ENCODE data around the gene UNC5C. TPM values are rescaled to one million over a fixed set of nuclear protein-coding genes. Genes with fewer than 3 reads are reported as not detected.

The UNC5C gene
- total RNA-seq, 1 experiment from 2014 or later, result not detected

DNA sequence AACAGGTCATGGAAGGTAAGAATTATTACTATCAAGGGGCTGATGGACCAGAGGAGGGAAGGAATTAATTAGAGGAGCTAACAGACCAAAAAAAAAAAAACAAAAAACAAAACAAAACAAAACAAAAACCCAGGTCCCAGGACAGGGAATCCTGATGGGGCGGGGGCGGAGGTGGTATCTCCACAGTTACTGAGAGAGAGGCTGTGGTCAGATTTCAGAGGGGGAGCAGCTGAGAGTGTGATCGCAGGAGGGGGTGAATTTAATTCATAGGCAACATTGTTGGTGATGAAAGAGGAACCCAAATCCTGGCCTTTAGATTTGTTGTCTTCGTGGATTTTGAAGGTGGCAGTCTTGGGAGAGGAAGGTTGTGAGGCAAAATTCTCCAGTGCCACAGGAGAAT, 389.4 kb downstream of the UNC5C start:
- peaks cover 14% of the 10 kb centered on the region for H3K36me3 Mint-ChIP-seq (ENCODE audit: insufficient read depth, unreplicated experiment)
- H3K4me3 Mint-ChIP-seq (ENCODE audit: unreplicated experiment), result no peak overlapping the region
- H3K9me3 Mint-ChIP-seq (ENCODE audit: unreplicated experiment), result no peaks in the 10 kb centered on the region
- intact Hi-C loops (cut with micrococcal nuclease), result no loop called here
- peak overlapping the region; percentile 9 for H3K27ac Mint-ChIP-seq (ENCODE audit: low read depth, unreplicated experiment)
- BruUV-seq (replicated peaks), result no TSS peak
- CTCF ChIA-PET, result interaction anchor here (0.6 kb wide), 3 partner anchors 10 to 749 kb away, joined by 3 to 5 read pairs (median 3); no protein-coding TSS in a partner anchor
- H3K4me1 Mint-ChIP-seq (ENCODE audit: insufficient read depth, unreplicated experiment), result no peaks in the 10 kb centered on the region
- TF ChIP-seq, protein P1, sequence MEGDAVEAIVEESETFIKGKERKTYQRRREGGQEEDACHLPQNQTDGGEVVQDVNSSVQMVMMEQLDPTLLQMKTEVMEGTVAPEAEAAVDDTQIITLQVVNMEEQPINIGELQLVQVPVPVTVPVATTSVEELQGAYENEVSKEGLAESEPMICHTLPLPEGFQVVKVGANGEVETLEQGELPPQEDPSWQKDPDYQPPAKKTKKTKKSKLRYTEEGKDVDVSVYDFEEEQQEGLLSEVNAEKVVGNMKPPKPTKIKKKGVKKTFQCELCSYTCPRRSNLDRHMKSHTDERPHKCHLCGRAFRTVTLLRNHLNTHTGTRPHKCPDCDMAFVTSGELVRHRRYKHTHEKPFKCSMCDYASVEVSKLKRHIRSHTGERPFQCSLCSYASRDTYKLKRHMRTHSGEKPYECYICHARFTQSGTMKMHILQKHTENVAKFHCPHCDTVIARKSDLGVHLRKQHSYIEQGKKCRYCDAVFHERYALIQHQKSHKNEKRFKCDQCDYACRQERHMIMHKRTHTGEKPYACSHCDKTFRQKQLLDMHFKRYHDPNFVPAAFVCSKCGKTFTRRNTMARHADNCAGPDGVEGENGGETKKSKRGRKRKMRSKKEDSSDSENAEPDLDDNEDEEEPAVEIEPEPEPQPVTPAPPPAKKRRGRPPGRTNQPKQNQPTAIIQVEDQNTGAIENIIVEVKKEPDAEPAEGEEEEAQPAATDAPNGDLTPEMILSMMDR (IDR thresholded peaks at IDR 0.05; ENCODE audit: unreplicated experiment), result no peak
- no peaks in the 10 kb centered on the region for H3K27me3 Mint-ChIP-seq (ENCODE audit: insufficient read depth, unreplicated experiment)
- DNase-seq (ENCODE audit: unreplicated experiment), result no peak
- POLR2A ChIA-PET, result interaction anchor here (0.6 kb wide), 1 partner anchor 11 kb away, joined by 3 read pairs; no protein-coding TSS in a partner anchor

DNA sequence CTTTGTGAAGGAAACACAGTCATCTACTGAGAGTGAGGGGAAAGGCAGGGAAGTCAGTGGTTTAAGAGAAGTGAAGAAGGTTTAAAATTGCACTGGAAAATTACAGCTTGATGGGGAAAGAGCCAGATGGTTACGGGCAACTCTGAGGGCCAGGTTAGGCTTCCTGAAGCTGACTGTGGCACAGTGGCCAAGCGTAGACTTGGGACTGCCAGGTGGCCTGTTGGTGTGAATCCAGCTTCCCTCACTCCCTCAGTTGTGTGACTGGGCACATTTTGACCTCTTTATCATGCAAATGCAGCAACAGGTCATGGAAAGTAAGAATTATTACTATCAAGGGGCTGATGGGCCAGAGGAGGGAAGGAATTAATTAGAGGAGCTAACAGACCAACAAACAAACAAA, 390.1 kb downstream of the UNC5C start:
- TF ChIP-seq, protein P1 (IDR thresholded peaks at IDR 0.05; ENCODE audit: unreplicated experiment), result no peak
- no peaks in the 10 kb centered on the region for H3K9me3 Mint-ChIP-seq (ENCODE audit: unreplicated experiment)
- H3K27me3 Mint-ChIP-seq (ENCODE audit: insufficient read depth, unreplicated experiment), result no peaks in the 10 kb centered on the region
- H3K36me3 Mint-ChIP-seq (ENCODE audit: insufficient read depth, unreplicated experiment), result peaks cover 12% of the 10 kb centered on the region
- DNase-seq (ENCODE audit: unreplicated experiment), result no peak
- no peaks in the 10 kb centered on the region for H3K4me1 Mint-ChIP-seq (ENCODE audit: insufficient read depth, unreplicated experiment)
- intact Hi-C loops (cut with micrococcal nuclease), result no loop called here
- ChIA-PET CTCF (interaction anchor here (0.6 to 0.8 kb wide), 5 partner anchors 10 to 750 kb away, joined by 3 to 5 read pairs (median 3); no protein-coding TSS in a partner anchor), POLR2A (interaction anchor here (0.6 to 0.7 kb wide), 3 partner anchors 12 to 538 kb away, joined by 3 read pairs; no protein-coding TSS in a partner anchor)
- no peak overlapping the region for H3K4me3 Mint-ChIP-seq (ENCODE audit: unreplicated experiment)
- peak overlapping the region; percentile 27 for H3K27ac Mint-ChIP-seq (ENCODE audit: low read depth, unreplicated experiment)
- no TSS peak for BruUV-seq (replicated peaks)

DNA sequence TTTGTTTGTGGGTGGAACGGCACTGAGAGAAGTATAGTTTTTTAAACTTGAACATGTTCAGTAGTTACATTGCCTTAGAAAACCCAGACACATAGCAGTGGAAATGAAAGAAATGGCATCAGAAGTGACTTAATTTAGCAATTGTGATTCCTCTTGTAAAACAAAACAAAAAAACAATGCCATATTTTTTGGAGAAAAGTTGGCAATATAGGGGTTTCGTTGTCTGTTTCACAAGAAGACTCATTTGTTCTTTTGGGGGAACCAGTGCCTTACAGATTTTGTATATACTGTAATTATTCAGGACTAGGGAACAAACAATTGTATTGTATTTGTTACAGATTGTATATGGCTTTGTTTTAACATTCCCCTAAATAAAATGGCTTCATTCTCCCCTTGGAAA, 390.7 kb downstream of the UNC5C start:
- no peak for DNase-seq (ENCODE audit: unreplicated experiment)
- no TSS peak for BruUV-seq (replicated peaks)
- Mint-ChIP-seq H3K36me3 (ENCODE audit: insufficient read depth, unreplicated experiment) (peaks cover 10% of the 10 kb centered on the region), H3K4me1 (ENCODE audit: insufficient read depth, unreplicated experiment) (no peaks in the 10 kb centered on the region), H3K9me3 (ENCODE audit: unreplicated experiment) (no peaks in the 10 kb centered on the region), H3K27ac (ENCODE audit: low read depth, unreplicated experiment) (no peak overlapping the region), H3K27me3 (ENCODE audit: insufficient read depth, unreplicated experiment) (no peaks in the 10 kb centered on the region), H3K4me3 (ENCODE audit: unreplicated experiment) (no peak overlapping the region)
- POLR2A ChIA-PET, result no interaction called here
- CTCF ChIA-PET, result interaction anchor here (0.6 kb wide), 1 partner anchor 182 kb away, joined by 3 read pairs; no protein-coding TSS in a partner anchor
- TF ChIP-seq, protein P1 (IDR thresholded peaks at IDR 0.05; ENCODE audit: unreplicated experiment), result no peak
- intact Hi-C loops (cut with micrococcal nuclease), result no loop called here

DNA sequence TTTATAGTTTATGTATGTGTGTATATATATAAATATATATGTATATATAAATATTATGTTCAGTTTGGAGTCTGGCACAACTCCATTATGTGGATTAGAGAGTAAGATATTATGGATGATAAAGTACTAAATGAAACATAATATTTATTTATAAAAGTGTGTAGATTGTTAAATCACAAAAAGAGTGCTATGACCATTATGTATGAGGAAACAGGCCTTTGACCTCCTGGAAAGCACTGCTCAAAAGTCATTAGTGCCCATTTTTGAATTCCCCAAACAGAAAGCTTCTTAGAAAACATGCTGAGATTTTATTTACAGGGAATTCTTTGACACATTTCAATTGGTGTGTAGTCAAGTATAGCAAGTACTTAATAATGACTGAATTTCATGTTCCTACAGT, 391.2 kb downstream of the UNC5C start:
- no peak for DNase-seq (ENCODE audit: unreplicated experiment)
- POLR2A ChIA-PET, result no interaction called here
- H3K36me3 Mint-ChIP-seq (ENCODE audit: insufficient read depth, unreplicated experiment), result peaks cover 10% of the 10 kb centered on the region
- CTCF ChIA-PET, result interaction anchor here (2.0 kb wide), 1 partner anchor 47 kb away, joined by 5 read pairs; no protein-coding TSS in a partner anchor
- no peak overlapping the region for H3K4me3 Mint-ChIP-seq (ENCODE audit: unreplicated experiment)
- no peaks in the 10 kb centered on the region for H3K9me3 Mint-ChIP-seq (ENCODE audit: unreplicated experiment)
- H3K4me1 Mint-ChIP-seq (ENCODE audit: insufficient read depth, unreplicated experiment), result no peaks in the 10 kb centered on the region
- BruUV-seq (replicated peaks), result no TSS peak
- intact Hi-C loops (cut with micrococcal nuclease), result no loop called here
- H3K27me3 Mint-ChIP-seq (ENCODE audit: insufficient read depth, unreplicated experiment), result no peaks in the 10 kb centered on the region
- TF ChIP-seq, protein P1 (IDR thresholded peaks at IDR 0.05; ENCODE audit: unreplicated experiment), result no peak
- no peak overlapping the region for H3K27ac Mint-ChIP-seq (ENCODE audit: low read depth, unreplicated experiment)
